Mucosa of gallbladder (tissue), 1 donor: Measurements from ENCODE around the gene FBH1. TPM values are rescaled to one million over a fixed set of nuclear protein-coding genes. Genes with fewer than 3 reads are reported as not detected.
"Not testable (repeated sequence)": the region's sequence is repeated elsewhere in the genome, so short reads cannot be mapped to it uniquely, and the experiment has no call there.

Experiments used
- DNase-seq: peaks from one replicate; pipeline ENCODE4 v3.0.0-alpha.2; 2020; ENCODE audit warnings: low spot score
- total RNA-seq: library from RNA; stranded (reverse); gene quantifications from one replicate; pipeline ENCODE4 v1.2.1, GENCODE V29; 2021
- donor health status: DM: no; HTN: no; CAD: no.

The FBH1 gene
- total RNA-seq, 1 donor from 2014 or later, result 101 TPM

- no peak for DNase-seq
Measured at GRCh38 chr10:5941579-5941978, 51.5 kb downstream of the FBH1 start.

DNA sequence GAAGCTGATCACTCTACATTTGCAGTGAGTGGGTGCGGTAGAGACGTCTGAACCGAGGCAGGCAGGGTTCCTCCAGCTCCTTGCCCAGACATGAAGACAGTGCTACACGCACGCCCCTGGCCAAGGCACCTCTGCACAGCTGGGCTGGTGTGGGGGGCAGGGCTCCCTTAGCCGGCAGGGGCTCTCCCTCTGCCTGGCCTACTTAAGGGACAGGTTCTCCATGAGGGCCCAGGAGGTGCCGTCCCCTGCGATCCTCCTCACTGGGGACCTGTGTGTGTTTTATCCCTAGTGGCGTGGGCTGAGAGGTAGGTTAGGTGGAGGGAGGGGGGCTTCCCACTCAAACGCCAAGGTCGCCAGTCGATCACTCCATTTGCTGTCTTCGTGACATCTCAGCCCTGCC is 52.0 kb downstream of the FBH1 start:
- DNase-seq, result no peak

DNA sequence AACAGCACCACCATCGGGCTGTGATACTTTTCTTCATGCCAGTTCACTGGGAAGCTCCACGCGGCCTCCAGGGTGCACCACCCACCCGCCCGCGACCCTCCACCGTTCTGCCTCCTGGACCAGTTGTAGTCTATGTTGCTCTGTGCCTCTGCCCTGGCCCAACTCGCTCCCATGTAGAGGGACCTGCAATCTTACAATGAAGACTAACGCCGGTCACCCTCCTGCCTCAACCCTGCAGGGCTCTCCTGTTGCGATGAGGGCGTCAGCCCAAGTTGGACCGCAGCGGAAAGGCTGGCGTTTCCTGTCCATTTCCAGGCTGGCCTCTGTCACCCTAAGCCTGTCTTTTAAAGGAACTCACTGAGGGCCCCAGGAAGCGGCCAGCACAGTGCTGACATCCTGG is 52.4 kb downstream of the FBH1 start:
- DNase-seq, result peak; percentile 49

- DNase-seq, result peak; percentile 21
Measured at GRCh38 chr10:5943536-5943935, 53.5 kb downstream of the FBH1 start.

DNA sequence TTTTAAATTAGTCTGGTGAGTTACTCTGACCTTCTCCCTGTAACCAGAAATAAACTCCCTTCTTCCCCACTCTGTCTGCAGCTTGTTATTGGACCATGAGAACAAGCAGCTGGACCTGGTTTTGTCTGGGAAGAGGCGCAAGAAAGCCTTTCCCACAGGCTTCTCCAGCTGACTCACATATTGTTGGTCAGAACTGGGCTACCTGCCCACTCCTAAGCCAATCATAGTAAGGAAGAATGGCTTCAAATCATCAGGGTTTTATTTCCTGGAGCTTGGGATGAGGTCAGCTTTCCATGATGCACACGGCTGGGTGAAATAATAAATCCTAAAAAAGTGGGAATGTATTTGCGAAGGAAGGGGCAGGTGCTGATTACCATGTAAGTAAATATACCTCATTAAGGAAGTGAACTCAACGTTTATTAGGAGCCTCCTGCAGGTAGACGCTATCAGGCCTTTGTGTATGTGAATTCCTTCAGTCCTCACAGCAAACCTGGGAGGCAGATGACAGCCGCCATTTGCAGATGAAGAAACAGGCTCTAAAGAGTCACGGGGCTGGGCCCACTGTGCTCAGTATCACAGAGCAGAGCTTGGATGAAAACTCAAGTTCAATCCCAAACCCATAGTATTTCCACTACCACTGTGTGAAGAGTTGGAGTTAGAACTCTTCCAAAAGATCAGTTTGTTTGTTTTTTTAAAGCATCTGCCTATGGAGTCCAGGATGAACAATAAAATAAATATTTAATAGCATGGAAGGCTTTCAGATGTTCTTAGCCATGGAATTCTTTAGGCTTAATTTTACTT is 54.5 kb downstream of the FBH1 start:
- DNase-seq, result peak; percentile 93

GRCh38 chr10:5945190-5945509 is 55.1 kb downstream of the FBH1 start:
- no peak for DNase-seq

- peak; percentile 77 for DNase-seq
Measured at GRCh38 chr10:5945561-5946418, 55.7 kb downstream of the FBH1 start.

DNA sequence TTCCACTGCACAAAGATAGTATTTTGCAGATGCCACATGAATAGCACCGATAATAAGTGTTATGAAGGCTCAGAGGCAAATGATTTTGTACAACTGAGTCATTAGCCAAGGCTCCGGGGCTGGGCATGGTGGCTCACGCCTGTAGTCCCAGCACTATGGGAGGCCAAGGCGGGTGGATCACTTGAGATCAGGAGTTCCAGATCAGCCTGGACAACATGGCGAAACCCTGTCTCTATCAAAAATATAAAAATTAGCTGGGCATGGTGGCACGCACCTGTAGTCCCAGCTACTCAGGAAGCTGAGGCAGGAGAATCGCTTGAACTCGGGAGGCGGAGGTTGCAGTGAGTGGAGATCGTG is 56.4 kb downstream of the FBH1 start:
- DNase-seq, result not testable (repeated sequence)

GRCh38 chr10:5946786-5947185 is 56.7 kb downstream of the FBH1 start:
- DNase-seq, result no peak

- no peak for DNase-seq
Measured at GRCh38 chr10:5947471-5948207, 57.6 kb downstream of the FBH1 start.

- no peak for DNase-seq
Measured at GRCh38 chr10:5948208-5948585, 58.2 kb downstream of the FBH1 start.

DNA sequence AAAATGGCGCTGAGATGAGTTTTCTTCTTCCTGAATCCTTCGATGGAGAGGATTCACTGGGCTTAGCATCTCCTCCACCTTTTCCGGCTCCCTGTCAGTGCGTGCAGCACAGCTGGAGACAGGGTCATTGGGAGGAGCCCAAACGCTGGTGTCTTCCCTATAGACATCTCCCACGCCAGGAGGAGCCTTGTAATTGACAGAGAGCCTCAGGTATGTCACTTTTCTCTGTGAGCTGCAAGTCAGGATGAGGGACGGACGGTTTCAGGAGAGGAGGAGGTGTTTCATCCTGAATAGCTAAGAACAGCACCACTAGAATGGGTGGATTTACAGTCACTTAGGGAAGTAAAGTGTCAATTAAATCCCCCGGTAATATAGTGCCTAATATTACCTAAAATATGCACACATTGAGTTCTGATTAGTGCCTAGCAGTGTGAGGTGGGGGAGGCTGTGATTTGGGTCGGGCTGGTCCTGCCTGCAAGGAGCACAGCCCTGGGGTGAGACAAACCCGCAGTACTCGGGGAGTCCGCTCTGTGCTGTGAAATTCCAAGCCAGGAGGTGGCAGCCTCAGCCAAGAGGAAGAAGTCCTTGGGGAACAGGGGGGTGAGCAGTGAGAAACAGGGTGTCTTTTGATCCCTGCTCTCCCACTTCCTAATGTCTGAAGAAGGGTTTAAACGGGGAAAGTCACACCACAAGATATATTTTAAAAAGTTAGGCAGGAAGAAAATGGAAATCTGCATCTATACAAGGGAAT is 59.1 kb downstream of the FBH1 start:
- DNase-seq, result peak; percentile 67

DNA sequence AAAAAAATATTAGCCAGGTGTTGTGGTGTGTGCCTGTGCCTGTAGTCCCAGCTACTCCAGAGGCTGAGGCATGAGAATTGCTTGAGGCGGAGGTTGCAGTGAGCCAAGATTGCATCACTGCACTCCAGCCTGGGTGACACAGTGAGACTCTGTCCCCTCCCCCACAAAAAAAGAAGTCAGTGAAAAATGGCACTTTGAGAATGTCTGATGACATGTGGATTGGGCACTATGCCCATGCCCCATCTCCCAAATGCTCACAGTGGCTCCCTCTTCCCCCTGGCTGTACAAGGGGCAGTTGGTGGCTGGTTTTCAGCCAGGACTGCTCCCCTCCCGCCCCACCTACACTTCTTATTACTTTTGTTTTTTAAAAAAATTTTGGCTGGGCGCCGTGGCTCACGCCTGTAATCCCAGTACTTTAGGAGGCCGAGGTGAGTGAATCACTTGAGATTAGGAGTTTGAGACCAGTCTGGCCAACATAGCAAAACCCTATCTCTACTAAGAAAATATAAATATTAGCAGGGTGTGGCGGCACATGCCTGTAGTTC is 61.2 kb downstream of the FBH1 start:
- DNase-seq, result peak; percentile 44

DNA sequence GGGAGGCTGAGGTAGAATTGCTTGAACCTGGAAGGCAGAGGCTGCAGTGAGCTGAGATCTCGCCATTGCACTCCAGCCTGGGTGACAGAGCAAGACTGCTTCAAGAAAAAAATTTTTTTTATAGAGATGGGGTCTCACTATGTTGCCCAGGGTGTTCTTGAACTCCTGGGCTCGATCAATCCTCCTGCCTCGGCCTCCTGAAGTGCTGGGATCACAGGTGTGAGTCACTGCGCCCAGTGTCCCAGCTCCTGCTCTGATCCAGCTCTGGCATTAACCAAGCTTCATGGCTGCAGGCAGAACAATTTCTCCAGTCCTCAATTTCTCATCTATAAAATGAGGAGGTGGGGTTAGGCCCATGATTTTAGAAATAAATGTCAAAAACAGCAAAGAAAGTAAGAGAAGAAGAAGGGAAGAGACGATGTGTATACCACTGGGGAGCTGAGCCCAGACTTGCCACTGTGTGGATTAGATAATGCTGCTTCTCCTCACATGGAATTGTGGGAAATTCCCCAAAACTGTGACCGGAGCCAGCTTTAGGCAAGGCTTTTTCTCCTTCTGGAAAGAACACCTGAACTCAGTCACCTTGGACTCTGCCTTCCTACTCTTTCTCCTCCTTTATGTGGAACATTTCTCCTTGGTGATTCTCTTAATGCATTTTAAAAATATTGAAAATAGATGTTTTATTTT is 61.8 kb downstream of the FBH1 start:
- no peak for DNase-seq

GRCh38 chr10:5952731-5953385 is 62.8 kb downstream of the FBH1 start:
- no peak for DNase-seq

DNA sequence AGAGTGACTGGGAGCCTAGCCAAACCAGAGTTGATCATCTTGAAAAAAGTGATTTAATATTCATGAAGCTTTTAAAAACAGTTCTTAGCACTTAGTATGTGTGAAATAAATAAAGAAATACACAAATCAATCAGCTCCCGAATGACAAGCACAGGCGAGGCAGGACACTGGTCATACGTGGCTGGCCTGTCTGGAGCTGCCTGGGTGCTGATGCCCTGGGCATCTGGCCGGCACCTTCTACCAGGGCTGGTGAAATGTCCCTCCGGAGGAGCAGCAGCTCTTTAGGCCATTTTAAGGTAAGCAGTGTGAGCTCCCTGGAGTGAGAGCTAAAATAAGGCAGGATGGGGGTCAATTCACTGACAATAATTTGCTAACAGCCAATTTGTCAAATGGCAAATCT is 63.6 kb downstream of the FBH1 start:
- DNase-seq, result no peak

DNA sequence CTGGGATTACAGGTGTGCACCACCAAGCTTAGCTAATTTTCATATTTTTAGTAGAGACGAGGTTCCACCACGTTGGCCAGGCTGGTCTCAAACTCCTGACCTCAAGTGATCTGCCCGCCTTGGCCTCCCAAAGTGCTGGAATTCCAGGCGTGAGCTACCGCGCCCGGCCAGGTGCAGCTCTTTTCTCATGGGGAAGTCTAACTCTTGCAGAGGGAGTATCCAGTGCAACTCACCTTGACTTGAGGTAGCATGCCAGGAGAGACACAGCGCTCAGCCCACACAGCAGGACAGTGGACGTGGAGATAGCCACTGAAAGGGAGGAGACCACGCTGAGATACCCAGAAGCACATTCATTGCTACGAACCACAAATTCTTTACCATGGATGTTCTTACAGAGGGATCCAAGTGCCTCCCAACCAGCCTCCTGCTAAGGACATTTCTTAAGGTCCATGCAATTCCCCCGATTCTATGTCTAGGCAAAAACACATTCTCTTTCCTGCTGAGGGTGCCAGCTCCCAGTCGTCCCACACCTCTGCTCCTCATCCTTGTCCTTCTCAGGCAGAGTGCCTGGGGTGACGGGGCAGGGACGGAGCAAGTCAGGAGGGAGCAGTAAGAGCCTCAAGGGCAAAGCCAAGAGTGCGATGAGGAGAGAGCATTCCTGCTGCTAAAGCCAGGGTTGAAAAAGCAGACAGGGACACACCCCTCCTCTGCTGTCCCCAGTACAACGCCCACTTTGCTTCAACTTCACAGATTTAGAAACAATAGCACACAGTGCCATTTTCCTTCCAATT is 66.3 kb downstream of the FBH1 start:
- DNase-seq, result no peak

DNA sequence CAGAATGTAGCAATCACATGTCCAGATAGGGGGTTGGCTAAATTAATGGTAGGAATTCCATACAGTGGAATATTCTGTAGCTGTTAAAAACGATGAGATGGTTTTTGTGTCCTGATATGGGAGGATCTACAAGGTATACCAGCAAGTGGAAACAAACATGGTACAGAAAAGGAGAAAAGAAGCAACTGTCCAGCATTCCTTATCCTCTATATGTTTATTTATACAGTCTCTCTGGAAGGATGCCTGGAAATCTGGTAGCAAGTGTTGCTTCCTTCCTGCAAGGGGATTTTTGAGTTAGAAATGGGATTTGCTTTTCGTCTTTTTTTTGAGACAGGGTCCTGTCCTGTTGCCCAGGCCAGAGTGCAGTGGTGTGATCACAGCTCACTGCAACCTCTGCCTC is 68.0 kb downstream of the FBH1 start:
- DNase-seq, result no peak

GRCh38 chr10:5958675-5959074 is 68.6 kb downstream of the FBH1 start:
- no peak for DNase-seq

GRCh38 chr10:5959142-5959541 is 69.1 kb downstream of the FBH1 start:
- DNase-seq, result no peak
